GM19324 (cell line): ENCODE measurements around the gene NCK1.
"Not testable (repeated sequence)": the region's sequence is repeated elsewhere in the genome, so short reads cannot be mapped to it uniquely, and the experiment has no call there.

ENCODE experiments used
- ATAC-seq: cut with Tn5 transposase; IDR thresholded peaks from one replicate; pipeline ENCODE4 v1.9.1; 2021; ENCODE audit warnings: mild to moderate bottlenecking, moderate library complexity; ENCODE audit not compliant: unreplicated experiment, low FRiP score

NCK1 gene

DNA sequence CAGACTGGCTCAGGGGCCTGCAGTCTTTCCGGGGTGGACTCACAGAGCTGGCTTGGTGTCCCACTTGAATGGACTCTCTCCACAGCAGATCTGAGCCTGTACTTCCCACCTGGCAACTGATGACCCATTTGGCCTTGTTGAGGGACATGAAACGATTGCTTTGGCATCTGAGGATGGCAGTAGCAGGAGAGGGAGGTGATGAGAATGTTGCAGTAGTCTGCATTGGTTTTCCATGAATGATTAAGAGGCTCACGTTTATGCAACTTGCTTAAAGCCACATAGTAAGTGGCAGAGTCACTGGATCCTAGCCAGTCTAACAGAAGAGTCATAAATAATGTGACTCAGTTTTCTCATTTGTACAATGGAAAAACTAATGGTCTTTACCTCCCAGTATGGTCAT is 117.7 kb downstream of the NCK1 start:
- no peak for ATAC-seq

DNA sequence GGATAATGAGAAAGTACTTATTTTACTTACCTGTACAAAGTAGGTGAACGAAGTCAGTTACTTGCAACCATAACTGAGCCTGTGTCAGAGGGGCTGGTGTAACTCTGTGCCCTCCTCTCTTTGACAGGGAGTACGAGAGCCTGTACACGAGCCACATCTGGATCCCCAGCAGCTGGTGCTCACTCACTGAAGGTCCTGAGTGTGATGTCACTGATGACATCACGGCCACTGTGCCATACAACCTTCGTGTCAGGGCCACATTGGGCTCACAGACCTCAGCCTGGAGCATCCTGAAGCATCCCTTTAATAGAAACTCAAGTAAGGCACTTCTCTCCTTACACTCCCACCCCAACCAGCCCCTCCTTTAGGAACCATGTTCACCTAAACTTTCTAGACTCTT is 120.0 kb downstream of the NCK1 start:
- ATAC-seq = no peak

GRCh38 chr3:136982520-136983138 is 120.6 kb downstream of the NCK1 start:
- ATAC-seq = no peak

GRCh38 chr3:136984837-136985236 is 122.8 kb downstream of the NCK1 start:
- ATAC-seq = no peak

GRCh38 chr3:136987398-136987980 is 125.5 kb downstream of the NCK1 start:
- not testable (repeated sequence) for ATAC-seq

- no peak for ATAC-seq
These were observed 126.6 kb downstream of the NCK1 start for GRCh38 chr3:136988651-136989050.

DNA sequence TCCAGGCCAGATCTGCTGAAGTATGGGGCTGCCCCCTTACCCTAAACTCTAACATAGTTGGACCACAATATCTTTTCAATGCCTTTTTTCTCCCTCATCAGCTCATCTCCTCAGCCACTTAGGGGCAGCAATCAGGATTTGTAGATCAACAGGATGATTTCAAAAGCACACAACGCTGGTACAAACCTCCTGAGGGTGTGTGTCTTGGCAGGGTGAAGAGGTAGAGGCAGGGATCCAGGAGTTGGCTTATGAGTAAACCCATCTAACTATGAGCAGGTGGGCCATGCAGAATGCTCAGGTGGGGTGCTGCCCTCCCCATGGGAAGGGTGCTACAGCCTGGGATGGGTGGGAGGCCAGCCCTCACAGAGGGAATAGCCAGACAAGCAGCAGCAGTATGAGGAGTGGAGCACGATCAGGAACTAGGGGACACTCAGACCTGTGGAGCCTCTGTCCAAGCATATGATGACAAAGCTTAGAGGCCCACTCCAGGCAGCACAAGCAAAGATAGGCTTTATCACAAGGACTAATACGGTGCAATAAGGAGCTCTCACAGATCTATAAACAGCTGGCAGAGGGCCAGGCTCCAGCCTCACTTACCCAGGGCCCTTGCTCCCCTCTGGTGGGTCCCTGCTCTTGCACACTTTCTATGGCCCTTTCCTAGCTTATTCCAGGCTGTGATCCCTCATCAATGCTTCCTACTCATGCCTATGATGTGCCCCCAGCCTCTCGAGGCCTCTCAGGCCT is 127.9 kb downstream of the NCK1 start:
- no peak for ATAC-seq

DNA sequence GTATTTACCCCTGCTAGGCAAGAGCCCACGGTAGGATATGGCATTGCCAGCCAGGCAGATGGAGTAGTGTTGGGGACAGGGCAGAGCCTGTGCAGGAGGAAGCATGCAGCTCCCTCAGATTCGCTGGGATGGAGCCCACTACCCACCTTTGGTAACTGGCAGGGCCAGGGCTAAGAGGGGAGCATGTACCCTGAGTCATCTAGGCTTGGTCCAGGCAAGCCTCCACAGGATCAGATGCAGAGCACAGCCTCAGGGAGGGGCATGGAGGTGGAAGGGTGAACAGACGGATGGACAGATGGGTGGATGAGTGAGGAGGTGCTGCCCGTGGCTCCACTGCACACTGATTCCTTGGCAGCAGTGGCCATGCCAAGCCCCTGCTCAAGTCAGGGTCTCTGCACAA is 128.8 kb downstream of the NCK1 start:
- ATAC-seq = no peak

DNA sequence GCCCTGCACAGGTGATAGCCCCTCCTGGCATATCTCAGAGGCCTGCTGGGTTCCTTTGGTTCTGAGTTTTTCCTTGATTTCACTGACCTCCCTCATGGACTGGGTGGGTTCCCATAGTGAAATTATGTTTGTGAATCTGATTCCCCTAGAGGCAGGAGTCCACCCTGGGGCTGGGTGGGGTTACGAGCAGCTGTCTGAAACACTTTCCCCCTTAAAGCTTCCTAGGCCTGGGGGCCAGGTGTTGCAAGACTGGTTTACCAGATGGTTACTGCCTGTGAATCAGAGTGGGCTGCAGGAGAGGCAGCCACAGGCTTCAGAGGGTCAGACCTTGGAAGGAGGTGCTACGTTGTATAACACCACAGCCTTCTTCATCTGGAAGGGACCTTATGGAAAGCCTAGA is 130.1 kb downstream of the NCK1 start:
- ATAC-seq = no peak

- no peak for ATAC-seq
These were observed 132.9 kb downstream of the NCK1 start for GRCh38 chr3:136994772-136995516.

DNA sequence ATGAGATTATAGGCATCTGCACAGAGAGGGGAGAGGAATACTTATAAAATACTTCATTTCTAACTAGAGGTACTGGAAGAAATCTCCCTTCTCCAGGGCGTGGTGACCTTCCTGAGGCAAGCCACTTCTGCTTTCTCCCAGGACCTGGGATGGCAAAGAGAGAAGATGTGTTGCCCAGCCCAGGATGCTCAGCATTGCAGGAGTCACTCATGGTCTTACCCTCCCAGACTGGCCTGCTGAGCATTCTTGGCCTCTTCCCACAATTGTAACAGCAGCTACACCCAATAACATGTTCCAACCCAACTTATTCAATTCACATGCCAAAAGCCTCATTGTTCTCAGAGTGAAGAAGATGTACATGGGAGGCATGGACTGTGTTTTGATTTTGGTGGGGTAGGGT is 133.6 kb downstream of the NCK1 start:
- ATAC-seq = no peak
